Measurements from ENCODE around the gene ETHE1.
A peak's percentile ranks its signal among the peaks of the same experiment; 100 is the strongest.
"Not testable (repeated sequence)": the region's sequence is repeated elsewhere in the genome, so short reads cannot be mapped to it uniquely, and the experiment has no call there.

ETHE1 gene

GRCh38 chr19:43523696-43524095 lies 3.3 kb downstream of the ETHE1 start:
- DNase-seq (ENCODE audit: low read depth in 2 of 2) = not testable (repeated sequence)

- no peak for DNase-seq (ENCODE audit: low read depth in 2 of 2)
Observed at GRCh38 chr19:43522929-43523328, 4.1 kb downstream of the ETHE1 start.

GRCh38 chr19:43519436-43520088 lies 7.4 kb downstream of the ETHE1 start:
- DNase-seq (ENCODE audit: low read depth in 2 of 2) = peak; percentile 58 to 67

- no peak for DNase-seq (ENCODE audit: low read depth in 2 of 2)
Observed at GRCh38 chr19:43518051-43518450, 8.9 kb downstream of the ETHE1 start.

- not testable (repeated sequence) for DNase-seq (ENCODE audit: low read depth in 2 of 2)
Observed at GRCh38 chr19:43512399-43512798, 14.6 kb downstream of the ETHE1 start.

GRCh38 chr19:43511324-43511723 lies 15.7 kb downstream of the ETHE1 start:
- no peak for DNase-seq (ENCODE audit: low read depth in 2 of 2)

- no peak for DNase-seq (ENCODE audit: low read depth in 2 of 2)
Observed at GRCh38 chr19:43510713-43511112, 16.3 kb downstream of the ETHE1 start.

GRCh38 chr19:43507880-43508279 lies 19.1 kb downstream of the ETHE1 start:
- DNase-seq (ENCODE audit: low read depth in 2 of 2) = no peak

GRCh38 chr19:43506629-43507028 lies 20.4 kb downstream of the ETHE1 start:
- no peak for DNase-seq (ENCODE audit: low read depth in 2 of 2)

- no peak for DNase-seq (ENCODE audit: low read depth in 2 of 2)
Observed at GRCh38 chr19:43505941-43506340, 21.1 kb downstream of the ETHE1 start.

- no peak for DNase-seq (ENCODE audit: low read depth in 2 of 2)
Observed at GRCh38 chr19:43505186-43505456, 21.9 kb downstream of the ETHE1 start.

- DNase-seq (ENCODE audit: low read depth in 2 of 2) = peak in 1 of 2 donors; percentile 14
Observed at GRCh38 chr19:43504426-43505185, 22.4 kb downstream of the ETHE1 start, which contains the start of gene PHLDB3. Gene PHLDB3, minus strand, starts transcription at chr19:43504746. Its CDS starts 628 bp downstream, at chr19:43504118.

- DNase-seq (ENCODE audit: low read depth in 2 of 2) = peak; percentile 97 to 100
Observed at GRCh38 chr19:43503501-43504425, 23.2 kb downstream of the ETHE1 start.

GRCh38 chr19:43502419-43502976 lies 24.5 kb downstream of the ETHE1 start:
- DNase-seq (ENCODE audit: low read depth in 2 of 2) = no peak

GRCh38 chr19:43501661-43502418 lies 25.2 kb downstream of the ETHE1 start:
- DNase-seq (ENCODE audit: low read depth in 2 of 2) = no peak

- DNase-seq (ENCODE audit: low read depth in 2 of 2) = no peak
Observed at GRCh38 chr19:43499042-43499441, 28.0 kb downstream of the ETHE1 start.

GRCh38 chr19:43498233-43498842 lies 28.7 kb downstream of the ETHE1 start:
- DNase-seq (ENCODE audit: low read depth in 2 of 2) = no peak

GRCh38 chr19:43496960-43497359 lies 30.0 kb downstream of the ETHE1 start:
- DNase-seq (ENCODE audit: low read depth in 2 of 2) = no peak

GRCh38 chr19:43495082-43495481 lies 31.9 kb downstream of the ETHE1 start:
- no peak for DNase-seq (ENCODE audit: low read depth in 2 of 2)

GRCh38 chr19:43490759-43491158 lies 36.2 kb downstream of the ETHE1 start:
- DNase-seq (ENCODE audit: low read depth in 2 of 2) = no peak
